ENCODE results near the gene SERPING1. TPM values are rescaled to one million over a fixed set of nuclear protein-coding genes. Genes with fewer than 3 reads are reported as not detected.

Gene SERPING1
- total RNA-seq, 4 donors from 2014 or later = 39.3 to 742 (median 362) TPM

- DNase-seq = no peak
- TF ChIP-seq POLR2A (IDR thresholded peaks at IDR 0.05) (no peak), CTCF (IDR thresholded peaks at IDR 0.05) (no peak)
- Histone ChIP-seq H3K27me3 (no peaks in the 10 kb centered on the region), H3K4me3 (no peak overlapping the region), H3K4me1 (no peaks in the 10 kb centered on the region), H3K9me3 (no peaks in the 10 kb centered on the region), H3K27ac (no peak overlapping the region), H3K36me3 (no peaks in the 10 kb centered on the region)
- intact Hi-C loops (cut with DNase I; ENCODE audit: low total_unique reads) = no loop called here
Observed at GRCh38 chr11:57626895-57627294, 29.4 kb downstream of the SERPING1 start.

GRCh38 chr11:57630171-57630570, 32.7 kb downstream of the SERPING1 start:
- Histone ChIP-seq H3K36me3 (no peaks in the 10 kb centered on the region), H3K4me1 (no peaks in the 10 kb centered on the region), H3K9me3 (no peaks in the 10 kb centered on the region), H3K4me3 (no peak overlapping the region), H3K27ac (no peak overlapping the region), H3K27me3 (no peaks in the 10 kb centered on the region)
- intact Hi-C loops (cut with DNase I; ENCODE audit: low total_unique reads) = no loop called here
- TF ChIP-seq POLR2A (IDR thresholded peaks at IDR 0.05) (no peak), CTCF (IDR thresholded peaks at IDR 0.05) (no peak)
- no peak for DNase-seq

GRCh38 chr11:57632116-57632515, 34.6 kb downstream of the SERPING1 start:
- DNase-seq = no peak
- no peaks in the 10 kb centered on the region for H3K9me3 ChIP-seq
- no peaks in the 10 kb centered on the region for H3K36me3 ChIP-seq
- H3K27me3 ChIP-seq = no peaks in the 10 kb centered on the region
- no peak for TF ChIP-seq CTCF (IDR thresholded peaks at IDR 0.05)
- TF ChIP-seq POLR2A (IDR thresholded peaks at IDR 0.05) = no peak
- intact Hi-C loops (cut with DNase I; ENCODE audit: low total_unique reads) = no loop called here
- H3K4me3 ChIP-seq = no peak overlapping the region
- H3K4me1 ChIP-seq = peaks cover 0 to under 1% of the 10 kb centered on the region in 2 donors
- H3K27ac ChIP-seq = no peak overlapping the region

- intact Hi-C loops (cut with DNase I; ENCODE audit: low total_unique reads) = no loop called here
- H3K36me3 ChIP-seq = no peaks in the 10 kb centered on the region
- no peak for TF ChIP-seq POLR2A (IDR thresholded peaks at IDR 0.05)
- TF ChIP-seq CTCF (IDR thresholded peaks at IDR 0.05) = no peak
Observed at GRCh38 chr11:57633394-57634070, 36.0 kb downstream of the SERPING1 start.

GRCh38 chr11:57634311-57634710, 36.8 kb downstream of the SERPING1 start:
- Histone ChIP-seq H3K9me3 (no peaks in the 10 kb centered on the region), H3K4me3 (no peak overlapping the region), H3K36me3 (no peaks in the 10 kb centered on the region), H3K4me1 (peaks cover 0 to 9% of the 10 kb centered on the region in 2 donors), H3K27ac (no peak overlapping the region), H3K27me3 (no peaks in the 10 kb centered on the region)
- no peak for TF ChIP-seq POLR2A (IDR thresholded peaks at IDR 0.05)
- DNase-seq = no peak
- intact Hi-C loops (cut with DNase I; ENCODE audit: low total_unique reads) = no loop called here

More at GRCh38 chr11:57633394-57634070, 36.0 kb downstream of the SERPING1 start:
- Histone ChIP-seq H3K4me3 (no peak overlapping the region), H3K27me3 (no peaks in the 10 kb centered on the region), H3K4me1 (peaks cover 0 to 7% of the 10 kb centered on the region in 2 donors), H3K27ac (no peak overlapping the region), H3K9me3 (no peaks in the 10 kb centered on the region)
- no peak for DNase-seq

All from uterus (tissue), 4 donors.